HepG2 (cell line): Measurements from ENCODE around the gene TNFAIP2. TPM values are rescaled to one million over a fixed set of nuclear protein-coding genes. Genes with fewer than 3 reads are reported as not detected.

Experiments used
- ADNP ChIP-seq: sonication (generic); formaldehyde crosslinking; IDR thresholded peaks from 2 replicates; pipeline ENCODE4 v1.4.0; 2020; ENCODE audit warnings: missing genetic modification reagents
- CCAR2 ChIP-seq: fragments of 200-400 bp; formaldehyde crosslinking; optimal IDR thresholded peaks from 2 replicates; pipeline ENCODE3; 2018; ENCODE audit warnings: low read depth, mild to moderate bottlenecking, low read length, moderate library complexity
- CREM ChIP-seq, 2 experiments: sonication (generic) in 1 of 2; formaldehyde crosslinking in 1 of 2; IDR thresholded peaks; 2 replicates each; pipeline versions ENCODE4 v1.4.0 to v1.6.1; 2016 to 2020; ENCODE audit warnings: antibody characterized with exemption in 1 of 2, mild to moderate bottlenecking in 1 of 2, missing genetic modification reagents in 1 of 2
- EZH2 ChIP-seq: conservative IDR thresholded peaks from 2 replicates; pipeline ENCODE4 v1.6.1; 2012; ENCODE audit warnings: mild to moderate bottlenecking, low read depth, low read length, moderate library complexity
- FOXA3 ChIP-seq: IDR thresholded peaks from 2 replicates; pipeline ENCODE4 v1.6.1; 2016; ENCODE audit warnings: missing genetic modification reagents, missing compliant biosample characterization
- KLF13 ChIP-seq: sonication (generic); formaldehyde crosslinking; IDR thresholded peaks from 2 replicates; pipeline ENCODE4 v1.4.0; 2020; ENCODE audit warnings: mild to moderate bottlenecking, missing genetic modification reagents
- MIXL1 ChIP-seq: IDR thresholded peaks from 2 replicates; pipeline ENCODE4 v1.6.1; 2016
- PAX8 ChIP-seq: sonication (generic); formaldehyde crosslinking; IDR thresholded peaks from 2 replicates; pipeline ENCODE4 v1.8.0; 2022; ENCODE audit warnings: mild to moderate bottlenecking, missing genetic modification reagents, borderline replicate concordance
- ZFP36L2 ChIP-seq: sonication (generic); formaldehyde crosslinking; IDR thresholded peaks from 2 replicates; pipeline ENCODE4 v1.4.0; 2020; ENCODE audit warnings: missing genetic modification reagents
- ZNF101 ChIP-seq: sonication (generic); formaldehyde crosslinking; IDR thresholded peaks from 2 replicates; pipeline ENCODE4 v1.4.0; 2020; ENCODE audit warnings: mild to moderate bottlenecking, low read depth, missing genetic modification reagents, borderline replicate concordance
- ZNF235 ChIP-seq: sonication (generic); formaldehyde crosslinking; IDR thresholded peaks from 2 replicates; pipeline ENCODE4 v1.8.1; 2023; ENCODE audit warnings: mild to moderate bottlenecking, missing genetic modification reagents, borderline replicate concordance
- ZNF451 ChIP-seq: sonication (generic); formaldehyde crosslinking; IDR thresholded peaks from 2 replicates; pipeline ENCODE4 v1.5.0; 2020; ENCODE audit warnings: mild to moderate bottlenecking, missing genetic modification reagents
- ZNF761 ChIP-seq: sonication (generic); formaldehyde crosslinking; conservative IDR thresholded peaks from 2 replicates; pipeline ENCODE4 v1.4.0; 2020; ENCODE audit warnings: mild to moderate bottlenecking, missing genetic modification reagents
- ZNF83 ChIP-seq: sonication (generic); formaldehyde crosslinking; IDR thresholded peaks from 2 replicates; pipeline ENCODE4 v1.4.0; 2020; ENCODE audit warnings: missing genetic modification reagents, mild to moderate bottlenecking, borderline replicate concordance
- ZSCAN25 ChIP-seq: sonication (generic); formaldehyde crosslinking; IDR thresholded peaks from 2 replicates; pipeline ENCODE4 v1.8.0; 2022; ENCODE audit warnings: mild to moderate bottlenecking, missing genetic modification reagents
- polyA plus RNA-seq, 8 experiments: library from polyadenylated mRNA; depleted of rRNA in 3 of 8; stranded (reverse) in 7 of 8; unstranded in 1 of 8; fragments of >200 nt; fragmentation: Illumina TruSeq in 4 of 8; extraction: Trizol in 4 of 8; gene quantifications; 2 replicates each; pipeline versions ENCODE4 v1.2.1 to v1.2.3, GENCODE V29; 2011 to 2016; ENCODE audit warnings: low read depth in 4 of 8, missing spikeins in 1 of 8, mixed read lengths in 1 of 8; ENCODE audit not compliant: insufficient read depth in 1 of 8
- total RNA-seq, 5 experiments: library from RNA; depleted of rRNA; stranded (reverse); fragments of >200 nt; fragmentation: Illumina TruSeq; extraction: Trizol; gene quantifications; 2 replicates each; pipeline ENCODE4 v1.2.3, GENCODE V29; 2016; ENCODE audit warnings: low read depth in 1 of 5
- TF ChIP-seq, protein P1 (sequence below): sonication (generic); formaldehyde crosslinking; IDR thresholded peaks from 2 replicates; pipeline ENCODE4 v1.4.0; 2020; ENCODE audit warnings: missing genetic modification reagents, low read depth, mild to moderate bottlenecking, borderline replicate concordance
- TF ChIP-seq, protein P2 (sequence below): sonication (generic); formaldehyde crosslinking; IDR thresholded peaks from 2 replicates; pipeline ENCODE4 v1.5.0; 2020; ENCODE audit warnings: mild to moderate bottlenecking, missing genetic modification reagents
- TF ChIP-seq, protein P3 (sequence below): sonication (generic); formaldehyde crosslinking; IDR thresholded peaks from 2 replicates; pipeline ENCODE4 v1.5.0; 2020; ENCODE audit warnings: missing genetic modification reagents
- TF ChIP-seq, protein P4 (sequence below): sonication (generic); formaldehyde crosslinking; IDR thresholded peaks from 2 replicates; pipeline ENCODE4 v1.8.1; 2023; ENCODE audit warnings: mild to moderate bottlenecking, moderate library complexity, missing genetic modification reagents
- TF ChIP-seq, protein P5 (sequence below): sonication (generic); formaldehyde crosslinking; IDR thresholded peaks from 2 replicates; pipeline ENCODE4 v1.4.0; 2020; ENCODE audit warnings: missing genetic modification reagents
- TF ChIP-seq, protein P6 (sequence below): sonication (generic); formaldehyde crosslinking; IDR thresholded peaks from 2 replicates; pipeline ENCODE4 v1.5.0; 2020; ENCODE audit warnings: missing genetic modification reagents, mild to moderate bottlenecking, borderline replicate concordance

Gene TNFAIP2
- total and polyA plus RNA-seq, 2 of the 13 experiments (the other 11 are each of a cell fraction or from before 2014, with no cell fraction given): 0.46 to 1.5 TPM

DNA sequence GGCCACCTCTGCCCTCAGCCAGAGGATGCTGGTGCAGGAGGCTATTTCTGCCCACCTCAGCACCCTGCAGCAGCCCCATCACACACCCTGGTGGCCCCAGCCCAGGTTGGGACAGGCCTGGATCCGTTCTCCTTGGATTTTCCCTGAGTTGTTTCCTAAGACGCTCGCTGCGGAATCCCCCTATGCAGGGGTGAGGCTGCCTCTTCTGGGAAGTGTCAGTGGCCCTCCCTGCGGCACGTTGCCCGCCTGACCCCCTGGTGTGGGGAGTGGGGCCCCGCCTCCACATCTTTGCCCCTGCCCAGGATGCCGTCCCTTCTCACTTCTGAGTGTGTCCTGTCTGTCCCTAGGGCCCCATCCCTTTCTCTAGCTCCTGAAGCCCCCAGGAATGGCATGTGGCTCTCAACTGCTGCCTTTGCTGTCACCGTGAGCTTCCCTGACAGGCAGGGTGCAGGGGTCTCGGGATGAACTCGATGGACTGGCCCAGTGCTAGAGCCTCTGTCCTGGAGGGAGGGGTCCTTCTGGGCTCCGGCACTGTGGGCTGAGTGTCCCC is 29.3 kb upstream of the TNFAIP2 start (continued):
- no peak for TF ChIP-seq ADNP
- TF ChIP-seq, protein P1, sequence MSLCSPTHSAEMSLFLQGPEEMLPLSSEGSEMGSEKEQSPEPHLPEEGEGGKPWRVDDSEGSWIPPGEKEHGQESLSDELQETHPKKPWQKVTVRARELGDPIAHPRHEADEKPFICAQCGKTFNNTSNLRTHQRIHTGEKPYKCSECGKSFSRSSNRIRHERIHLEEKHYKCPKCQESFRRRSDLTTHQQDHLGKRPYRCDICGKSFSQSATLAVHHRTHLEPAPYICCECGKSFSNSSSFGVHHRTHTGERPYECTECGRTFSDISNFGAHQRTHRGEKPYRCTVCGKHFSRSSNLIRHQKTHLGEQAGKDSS (CRISPR knock-in tag): no peak
- no peak for TF ChIP-seq KLF13 (CRISPR knock-in tag)
- TF ChIP-seq, protein P2, sequence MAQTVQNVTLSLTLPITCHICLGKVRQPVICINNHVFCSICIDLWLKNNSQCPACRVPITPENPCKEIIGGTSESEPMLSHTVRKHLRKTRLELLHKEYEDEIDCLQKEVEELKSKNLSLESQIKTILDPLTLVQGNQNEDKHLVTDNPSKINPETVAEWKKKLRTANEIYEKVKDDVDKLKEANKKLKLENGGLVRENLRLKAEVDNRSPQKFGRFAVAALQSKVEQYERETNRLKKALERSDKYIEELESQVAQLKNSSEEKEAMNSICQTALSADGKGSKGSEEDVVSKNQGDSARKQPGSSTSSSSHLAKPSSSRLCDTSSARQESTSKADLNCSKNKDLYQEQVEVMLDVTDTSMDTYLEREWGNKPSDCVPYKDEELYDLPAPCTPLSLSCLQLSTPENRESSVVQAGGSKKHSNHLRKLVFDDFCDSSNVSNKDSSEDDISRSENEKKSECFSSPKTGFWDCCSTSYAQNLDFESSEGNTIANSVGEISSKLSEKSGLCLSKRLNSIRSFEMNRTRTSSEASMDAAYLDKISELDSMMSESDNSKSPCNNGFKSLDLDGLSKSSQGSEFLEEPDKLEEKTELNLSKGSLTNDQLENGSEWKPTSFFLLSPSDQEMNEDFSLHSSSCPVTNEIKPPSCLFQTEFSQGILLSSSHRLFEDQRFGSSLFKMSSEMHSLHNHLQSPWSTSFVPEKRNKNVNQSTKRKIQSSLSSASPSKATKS (CRISPR knock-in tag): no peak
- no peak for TF ChIP-seq ZNF451 (CRISPR knock-in tag)
- TF ChIP-seq EZH2: no peak
- no peak for TF ChIP-seq FOXA3 (CRISPR knock-in tag)
- peak; percentile 98 for TF ChIP-seq ZSCAN25 (CRISPR knock-in tag)
- no peak for TF ChIP-seq ZNF235 (CRISPR knock-in tag)
- TF ChIP-seq ZNF761 (CRISPR knock-in tag): no peak
- TF ChIP-seq, protein P3, sequence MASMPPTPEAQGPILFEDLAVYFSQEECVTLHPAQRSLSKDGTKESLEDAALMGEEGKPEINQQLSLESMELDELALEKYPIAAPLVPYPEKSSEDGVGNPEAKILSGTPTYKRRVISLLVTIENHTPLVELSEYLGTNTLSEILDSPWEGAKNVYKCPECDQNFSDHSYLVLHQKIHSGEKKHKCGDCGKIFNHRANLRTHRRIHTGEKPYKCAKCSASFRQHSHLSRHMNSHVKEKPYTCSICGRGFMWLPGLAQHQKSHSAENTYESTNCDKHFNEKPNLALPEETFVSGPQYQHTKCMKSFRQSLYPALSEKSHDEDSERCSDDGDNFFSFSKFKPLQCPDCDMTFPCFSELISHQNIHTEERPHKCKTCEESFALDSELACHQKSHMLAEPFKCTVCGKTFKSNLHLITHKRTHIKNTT (CRISPR knock-in tag): no peak
- no peak for TF ChIP-seq CCAR2
- TF ChIP-seq CREM (IDR thresholded peaks at IDR 0.05): no peak
- TF ChIP-seq CREM (CRISPR knock-in tag; IDR thresholded peaks at IDR 0.05): no peak
- peak; percentile 54; the same call in 1 of the 2 replicates for TF ChIP-seq ZNF83 (CRISPR knock-in tag)
- no peak for TF ChIP-seq MIXL1 (CRISPR knock-in tag)
- TF ChIP-seq, protein P4, sequence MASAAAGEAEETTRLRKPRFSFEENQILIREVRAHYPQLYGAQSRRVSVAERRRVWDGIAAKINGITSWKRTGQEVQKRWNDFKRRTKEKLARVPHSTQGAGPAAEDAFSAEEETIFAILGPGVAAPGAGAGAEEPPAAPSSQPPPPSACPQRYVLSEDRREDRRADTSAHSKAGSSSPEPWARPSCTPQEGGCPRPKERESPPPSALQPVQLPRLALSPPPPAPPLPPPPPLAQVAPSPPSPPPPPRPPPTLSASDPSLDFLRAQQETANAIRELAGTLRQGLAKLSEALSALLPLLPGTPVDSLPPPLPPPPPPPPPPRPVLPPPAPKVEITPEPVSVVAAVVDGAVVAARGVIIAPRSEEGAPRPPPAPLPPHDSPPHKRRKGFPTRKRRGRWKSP (CRISPR knock-in tag): peak; percentile 15
- TF ChIP-seq, protein P5, sequence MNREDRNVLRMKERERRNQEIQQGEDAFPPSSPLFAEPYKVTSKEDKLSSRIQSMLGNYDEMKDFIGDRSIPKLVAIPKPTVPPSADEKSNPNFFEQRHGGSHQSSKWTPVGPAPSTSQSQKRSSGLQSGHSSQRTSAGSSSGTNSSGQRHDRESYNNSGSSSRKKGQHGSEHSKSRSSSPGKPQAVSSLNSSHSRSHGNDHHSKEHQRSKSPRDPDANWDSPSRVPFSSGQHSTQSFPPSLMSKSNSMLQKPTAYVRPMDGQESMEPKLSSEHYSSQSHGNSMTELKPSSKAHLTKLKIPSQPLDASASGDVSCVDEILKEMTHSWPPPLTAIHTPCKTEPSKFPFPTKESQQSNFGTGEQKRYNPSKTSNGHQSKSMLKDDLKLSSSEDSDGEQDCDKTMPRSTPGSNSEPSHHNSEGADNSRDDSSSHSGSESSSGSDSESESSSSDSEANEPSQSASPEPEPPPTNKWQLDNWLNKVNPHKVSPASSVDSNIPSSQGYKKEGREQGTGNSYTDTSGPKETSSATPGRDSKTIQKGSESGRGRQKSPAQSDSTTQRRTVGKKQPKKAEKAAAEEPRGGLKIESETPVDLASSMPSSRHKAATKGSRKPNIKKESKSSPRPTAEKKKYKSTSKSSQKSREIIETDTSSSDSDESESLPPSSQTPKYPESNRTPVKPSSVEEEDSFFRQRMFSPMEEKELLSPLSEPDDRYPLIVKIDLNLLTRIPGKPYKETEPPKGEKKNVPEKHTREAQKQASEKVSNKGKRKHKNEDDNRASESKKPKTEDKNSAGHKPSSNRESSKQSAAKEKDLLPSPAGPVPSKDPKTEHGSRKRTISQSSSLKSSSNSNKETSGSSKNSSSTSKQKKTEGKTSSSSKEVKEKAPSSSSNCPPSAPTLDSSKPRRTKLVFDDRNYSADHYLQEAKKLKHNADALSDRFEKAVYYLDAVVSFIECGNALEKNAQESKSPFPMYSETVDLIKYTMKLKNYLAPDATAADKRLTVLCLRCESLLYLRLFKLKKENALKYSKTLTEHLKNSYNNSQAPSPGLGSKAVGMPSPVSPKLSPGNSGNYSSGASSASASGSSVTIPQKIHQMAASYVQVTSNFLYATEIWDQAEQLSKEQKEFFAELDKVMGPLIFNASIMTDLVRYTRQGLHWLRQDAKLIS (CRISPR knock-in tag): no peak
- no peak for TF ChIP-seq ZFP36L2 (CRISPR knock-in tag)
- TF ChIP-seq, protein P6, sequence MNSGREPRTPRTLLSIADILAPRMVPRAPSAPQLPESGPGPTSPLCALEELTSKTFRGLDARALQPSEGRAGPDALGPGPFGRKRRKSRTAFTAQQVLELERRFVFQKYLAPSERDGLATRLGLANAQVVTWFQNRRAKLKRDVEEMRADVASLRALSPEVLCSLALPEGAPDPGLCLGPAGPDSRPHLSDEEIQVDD (CRISPR knock-in tag): no peak
- TF ChIP-seq PAX8: 0 out of 2 replicates have a peak, but pooled peaks have one; percentile 6
- TF ChIP-seq ZNF101 (CRISPR knock-in tag): no peak
